ENCODE measurements around the gene SMCO4.
A peak's percentile ranks its signal among the peaks of the same experiment; 100 is the strongest.
"Not testable (repeated sequence)": the region's sequence is repeated elsewhere in the genome, so short reads cannot be mapped to it uniquely, and the experiment has no call there.

The SMCO4 gene

DNA sequence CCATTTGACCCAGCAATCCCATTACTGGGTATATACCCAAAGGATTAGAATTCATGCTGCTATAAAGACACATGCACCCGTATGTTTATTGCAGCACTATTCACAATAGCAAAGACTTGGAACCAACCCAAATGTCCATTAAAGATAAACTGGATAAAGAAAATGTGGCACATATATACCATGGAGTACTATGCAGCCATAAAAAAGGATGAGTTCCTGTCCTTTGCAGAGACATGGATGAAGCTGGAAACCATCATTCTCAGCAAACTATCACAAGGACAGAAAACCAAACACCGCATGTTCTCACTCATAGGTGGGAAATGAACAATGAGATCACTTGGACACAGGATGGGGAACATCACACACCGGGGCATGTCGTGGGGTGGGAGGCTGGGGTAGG, 79.5 kb downstream of the SMCO4 start:
- not testable (repeated sequence) for DNase-seq

GRCh38 chr11:93458286-93458685, 84.9 kb downstream of the SMCO4 start:
- DNase-seq, result no peak

DNA sequence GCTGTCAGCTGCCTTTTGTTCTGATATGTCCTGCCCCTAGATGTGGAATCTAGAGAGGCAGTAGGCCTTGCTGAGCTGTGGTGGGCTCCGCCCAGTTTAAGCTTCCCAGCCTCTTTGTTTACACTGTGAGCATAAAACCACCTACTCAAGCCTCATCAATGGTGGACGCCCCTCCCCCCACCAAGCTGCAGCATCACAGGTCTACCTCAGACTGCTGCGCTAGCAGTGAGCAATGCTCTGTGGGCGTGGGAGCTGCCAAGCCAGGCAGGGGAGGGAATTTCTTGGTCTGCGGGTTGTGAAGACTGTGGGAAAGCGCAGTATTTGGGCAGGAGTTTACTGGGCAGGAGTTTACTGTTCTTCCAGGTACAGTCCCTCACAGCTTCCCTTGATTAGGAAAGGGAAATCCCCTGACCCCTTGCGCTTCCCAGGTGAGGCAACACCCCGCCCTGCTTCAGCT, 98.5 kb downstream of the SMCO4 start:
- peak; percentile 14 for DNase-seq

DNA sequence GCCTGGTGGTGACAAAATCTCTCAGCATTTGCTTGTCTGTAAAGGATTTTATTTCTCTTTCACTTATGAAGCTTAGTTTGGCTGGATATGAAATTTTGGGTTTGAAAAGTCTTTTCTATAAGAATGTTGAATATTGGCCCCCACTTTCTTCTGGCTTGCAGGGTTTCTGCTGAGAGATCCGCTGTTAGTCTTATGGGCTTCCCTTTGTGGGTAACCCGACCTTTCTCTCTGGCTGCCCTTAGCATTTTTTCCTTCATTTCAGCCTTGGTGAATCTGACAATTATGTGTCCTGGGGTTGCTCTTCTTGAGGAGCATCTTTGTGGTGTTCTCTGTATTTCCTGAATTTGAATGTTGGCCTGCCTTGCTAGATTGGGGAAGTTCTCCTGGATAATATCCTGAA, 100.0 kb downstream of the SMCO4 start:
- not testable (repeated sequence) for DNase-seq

- no peak for DNase-seq
Measured at GRCh38 chr11:93432247-93432646, 110.9 kb downstream of the SMCO4 start.
